Measurements from ENCODE around the gene NARF. TPM values are rescaled to one million over a fixed set of nuclear protein-coding genes. Genes with fewer than 3 reads are reported as not detected.
"Not testable (repeated sequence)": the region's sequence is repeated elsewhere in the genome, so short reads cannot be mapped to it uniquely, and the experiment has no call there.

The NARF gene
- total RNA-seq, 6 experiments from 2014 or later = 9.3 to 48.6 (median 21.8) TPM

DNA sequence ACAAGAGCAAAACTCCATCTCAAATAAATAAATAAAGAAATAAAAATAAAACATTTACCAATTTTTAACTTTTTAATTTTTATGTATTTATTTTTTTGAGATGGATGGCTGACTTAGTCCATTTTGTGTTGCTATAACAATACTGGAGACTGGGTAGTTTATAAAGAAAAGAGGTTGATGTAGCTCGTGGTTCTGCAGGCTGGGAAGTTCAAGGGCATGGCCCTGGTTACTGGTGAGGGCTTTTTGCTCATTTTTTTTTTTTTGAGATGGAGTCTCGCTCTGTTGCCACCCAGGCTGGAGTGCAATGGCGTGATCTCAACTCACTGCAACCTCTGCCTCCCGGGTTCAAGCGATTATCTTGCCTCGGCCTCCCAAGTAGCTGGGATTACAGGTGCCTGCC lies 46.8 kb downstream of the NARF start:
- Histone ChIP-seq H3K27me3 (no peaks in the 10 kb centered on the region), H3K27ac (no peak overlapping the region), H3K36me3 (no peaks in the 10 kb centered on the region), H3K4me3 (no peak overlapping the region), H3K4me1 (peaks cover 0 to 17% (median 4%) of the 10 kb centered on the region in 4 donors), H3K9me3 (no peaks in the 10 kb centered on the region)
- ATAC-seq (no peak), DNase-seq (no peak)
- TF ChIP-seq, protein P1, sequence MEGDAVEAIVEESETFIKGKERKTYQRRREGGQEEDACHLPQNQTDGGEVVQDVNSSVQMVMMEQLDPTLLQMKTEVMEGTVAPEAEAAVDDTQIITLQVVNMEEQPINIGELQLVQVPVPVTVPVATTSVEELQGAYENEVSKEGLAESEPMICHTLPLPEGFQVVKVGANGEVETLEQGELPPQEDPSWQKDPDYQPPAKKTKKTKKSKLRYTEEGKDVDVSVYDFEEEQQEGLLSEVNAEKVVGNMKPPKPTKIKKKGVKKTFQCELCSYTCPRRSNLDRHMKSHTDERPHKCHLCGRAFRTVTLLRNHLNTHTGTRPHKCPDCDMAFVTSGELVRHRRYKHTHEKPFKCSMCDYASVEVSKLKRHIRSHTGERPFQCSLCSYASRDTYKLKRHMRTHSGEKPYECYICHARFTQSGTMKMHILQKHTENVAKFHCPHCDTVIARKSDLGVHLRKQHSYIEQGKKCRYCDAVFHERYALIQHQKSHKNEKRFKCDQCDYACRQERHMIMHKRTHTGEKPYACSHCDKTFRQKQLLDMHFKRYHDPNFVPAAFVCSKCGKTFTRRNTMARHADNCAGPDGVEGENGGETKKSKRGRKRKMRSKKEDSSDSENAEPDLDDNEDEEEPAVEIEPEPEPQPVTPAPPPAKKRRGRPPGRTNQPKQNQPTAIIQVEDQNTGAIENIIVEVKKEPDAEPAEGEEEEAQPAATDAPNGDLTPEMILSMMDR (IDR thresholded peaks at IDR 0.05) = no peak
- intact Hi-C loops (cut with DNase I) = no loop called here
- WGBS (ENCODE audit: insufficient coverage, low coverage, low lambda C conversion rate, missing lambda C conversion rate) = 97% methylated on average over 4 of the region's 6 CpGs

DNA sequence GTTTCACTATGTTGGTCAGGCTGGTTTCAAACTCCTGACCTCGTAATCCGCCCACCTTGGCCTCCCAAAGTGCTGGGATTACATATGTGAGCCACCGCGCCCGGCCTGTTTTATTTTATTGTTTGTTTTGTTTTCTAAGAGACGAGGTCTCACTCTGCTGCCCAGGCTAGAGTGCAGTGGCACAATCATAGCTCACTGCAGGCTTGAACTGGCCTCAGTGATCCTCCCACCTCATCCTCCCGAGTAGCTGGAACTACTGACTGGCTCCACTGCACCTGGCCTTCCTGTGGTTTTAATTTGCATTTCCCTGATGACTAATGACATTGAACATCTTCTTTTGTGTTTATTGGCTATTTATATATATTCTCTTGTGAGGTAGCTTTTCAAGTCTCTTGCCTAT lies 47.9 kb downstream of the NARF start:
- H3K36me3 ChIP-seq; H3K27me3 ChIP-seq; H3K9me3 ChIP-seq; DNase-seq; ATAC-seq; H3K4me3 ChIP-seq; intact Hi-C loops (cut with DNase I): not testable (repeated sequence)
- Histone ChIP-seq H3K4me1 (peaks cover 0 to 17% (median 4%) of the 10 kb centered on the region in 4 donors), H3K27ac (peak overlapping the region in 1 of 3 donors; percentile 83)
- 68% methylated on average over 3 of the region's 7 CpGs for WGBS (ENCODE audit: insufficient coverage, low coverage, low lambda C conversion rate, missing lambda C conversion rate)

DNA sequence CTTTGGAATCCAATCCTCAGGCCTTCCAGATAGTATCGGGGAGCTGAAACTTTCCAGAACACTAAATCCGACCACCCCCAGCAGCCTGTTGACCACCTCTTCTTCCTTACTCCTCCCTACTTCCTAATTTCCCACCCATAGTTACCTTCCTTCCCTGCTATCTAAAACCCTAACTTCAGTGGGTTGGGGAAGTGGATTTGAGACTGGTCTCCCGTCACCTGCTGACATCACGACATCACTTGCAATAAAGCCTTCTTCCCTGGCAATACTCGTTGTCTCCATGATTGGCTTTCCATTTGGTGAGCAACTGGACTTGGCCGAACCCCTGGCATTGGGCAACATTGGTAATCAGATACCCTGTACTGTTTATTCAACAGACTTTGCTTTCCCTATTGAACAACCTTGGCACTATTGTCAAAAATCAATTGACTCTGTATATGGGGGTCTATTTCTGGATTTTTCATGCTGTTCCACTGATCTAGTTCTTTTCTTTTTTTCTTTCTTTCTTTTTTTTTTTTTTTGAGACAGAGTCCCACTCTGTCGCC lies 49.2 kb downstream of the NARF start:
- H3K27ac ChIP-seq = peak overlapping the region; percentile 9 to 88 (median 83)
- no peaks in the 10 kb centered on the region for H3K36me3 ChIP-seq
- TF ChIP-seq, protein P1 (IDR thresholded peaks at IDR 0.05) = no peak
- TF ChIP-seq POLR2A (IDR thresholded peaks at IDR 0.05) = no peak
- WGBS (ENCODE audit: insufficient coverage, low coverage, low lambda C conversion rate, missing lambda C conversion rate) = 50% methylated on average over 7 of the region's 7 CpGs
- ATAC-seq = peak; percentile 90 to 94 (median 92)
- DNase-seq = peak; percentile 62 to 88 (median 83)
- H3K9me3 ChIP-seq = no peaks in the 10 kb centered on the region
- no peak overlapping the region for H3K4me3 ChIP-seq
- intact Hi-C loops (cut with DNase I) = no loop called here
- H3K27me3 ChIP-seq = no peaks in the 10 kb centered on the region
- peaks cover 0 to 9% (median 4%) of the 10 kb centered on the region in 4 donors for H3K4me1 ChIP-seq

DNA sequence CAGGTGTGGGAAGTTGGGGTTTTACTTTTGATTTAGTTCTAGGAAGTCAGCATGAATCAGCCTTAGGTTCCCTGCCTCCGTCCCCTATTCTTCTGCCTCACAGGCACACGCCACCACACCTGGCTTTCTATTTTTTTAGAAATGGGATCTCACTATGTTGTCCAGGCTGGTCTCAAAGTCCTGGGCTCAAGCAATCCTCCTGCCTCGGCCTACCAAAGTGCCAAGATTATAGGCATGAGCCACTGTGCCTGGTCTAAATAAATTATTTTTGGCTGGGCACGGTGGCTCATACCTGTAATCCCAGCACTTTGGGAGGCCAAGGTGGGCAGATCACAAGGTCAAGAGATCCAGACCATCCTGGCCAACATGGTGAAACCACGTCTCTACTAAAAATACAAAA lies 53.1 kb downstream of the NARF start:
- H3K4me1 ChIP-seq; H3K9me3 ChIP-seq; H3K27me3 ChIP-seq; H3K4me3 ChIP-seq; H3K36me3 ChIP-seq; H3K27ac ChIP-seq; DNase-seq; intact Hi-C loops (cut with DNase I); ATAC-seq: not testable (repeated sequence)
- WGBS (ENCODE audit: insufficient coverage, low coverage, low lambda C conversion rate, missing lambda C conversion rate) = 84% methylated on average over 5 of the region's 5 CpGs

DNA sequence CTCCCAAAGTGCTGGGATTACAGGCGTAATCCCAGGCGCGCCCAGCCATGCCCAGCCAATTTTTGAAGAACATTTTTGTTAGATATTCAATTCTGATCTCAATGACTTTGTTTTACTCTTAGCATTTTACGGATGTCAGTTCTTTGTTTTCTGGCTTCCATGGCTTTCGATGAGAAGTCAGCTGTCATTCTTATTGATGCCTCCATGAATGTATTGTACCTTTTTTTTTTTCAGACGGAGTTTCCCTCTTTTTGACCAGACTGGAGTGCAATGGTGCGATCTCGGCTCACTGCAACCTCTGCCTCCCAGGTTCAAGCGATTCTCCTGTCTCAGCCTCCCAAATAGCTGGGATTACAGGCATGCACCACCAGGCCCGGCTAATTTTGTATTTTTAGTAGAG lies 55.3 kb downstream of the NARF start:
- intact Hi-C loops (cut with DNase I); DNase-seq: not testable (repeated sequence)

DNA sequence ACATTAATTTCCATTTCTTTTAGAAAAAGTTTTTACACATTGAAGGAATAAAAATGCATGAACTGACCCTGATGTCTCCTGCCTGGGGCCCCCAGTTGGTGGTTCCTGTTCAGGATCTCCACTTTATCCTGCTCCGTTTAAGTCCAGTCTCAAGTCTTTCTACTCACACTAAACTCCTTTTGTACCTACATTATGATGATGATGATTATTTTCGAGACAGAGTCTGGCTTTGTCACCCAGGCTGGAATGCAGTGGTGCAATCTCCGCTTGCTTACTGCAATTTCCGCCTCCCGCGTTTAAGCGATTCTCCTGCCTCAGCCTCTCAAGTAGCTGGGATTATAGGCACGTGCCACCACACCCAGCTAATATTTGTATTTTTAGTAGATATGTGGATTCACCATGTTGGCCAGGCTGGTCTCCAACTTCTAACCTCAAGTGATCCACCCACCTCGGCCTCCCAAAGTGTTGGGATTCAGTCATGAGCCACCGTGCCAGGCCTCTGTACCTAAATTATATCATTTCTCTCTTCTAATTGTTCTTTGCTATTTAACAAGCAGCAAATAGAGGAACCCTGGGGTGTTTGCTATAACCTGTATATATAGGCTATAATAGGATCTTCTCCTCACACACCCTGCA lies 58.8 kb downstream of the NARF start:
- Histone ChIP-seq H3K27me3 (no peaks in the 10 kb centered on the region), H3K27ac (no peak overlapping the region), H3K36me3 (no peaks in the 10 kb centered on the region), H3K9me3 (no peaks in the 10 kb centered on the region), H3K4me3 (no peak overlapping the region), H3K4me1 (peaks cover 0 to 15% (median 3%) of the 10 kb centered on the region in 4 donors)
- 41% methylated on average over 7 of the region's 10 CpGs for WGBS (ENCODE audit: insufficient coverage, low coverage, low lambda C conversion rate, missing lambda C conversion rate)
- TF ChIP-seq POLR2A (IDR thresholded peaks at IDR 0.05) = no peak
- TF ChIP-seq, protein P1 (IDR thresholded peaks at IDR 0.05) = no peak
- intact Hi-C loops (cut with DNase I) = no loop called here
- no peak for DNase-seq
- no peak for ATAC-seq

More for the DNA sequence above, 55.3 kb downstream of the NARF start:
- ATAC-seq, H3K4me1 ChIP-seq, H3K27ac ChIP-seq, H3K36me3 ChIP-seq, H3K4me3 ChIP-seq, H3K9me3 ChIP-seq, H3K27me3 ChIP-seq: not testable (repeated sequence)
- 97% methylated on average over 5 of the region's 10 CpGs for WGBS (ENCODE audit: insufficient coverage, low coverage, low lambda C conversion rate, missing lambda C conversion rate)
